Ishikawa (cell line): ENCODE results near the gene NUP88.

ENCODE experiments used
- CEBPB ChIP-seq: IDR thresholded peaks from 2 replicates; pipeline ENCODE4 v1.6.1; 2012
- EGR1 ChIP-seq: IDR thresholded peaks from 2 replicates; pipeline ENCODE4 v1.6.1; 2012
- EP300 ChIP-seq: IDR thresholded peaks from 2 replicates; pipeline ENCODE4 v1.6.1; 2012; ENCODE audit warnings: borderline replicate concordance
- FOXM1 ChIP-seq: IDR thresholded peaks from 2 replicates; pipeline ENCODE4 v1.6.1; 2012; ENCODE audit warnings: low read depth, borderline replicate concordance
- MAX ChIP-seq: IDR thresholded peaks from 2 replicates; pipeline ENCODE4 v1.6.1; 2012
- RAD21 ChIP-seq: IDR thresholded peaks from 2 replicates; pipeline ENCODE4 v1.6.1; 2012; ENCODE audit warnings: low read depth
- REST ChIP-seq: IDR thresholded peaks from 2 replicates; pipeline ENCODE4 v1.6.1; 2012; ENCODE audit warnings: low read depth, mild to moderate bottlenecking
- TAF1 ChIP-seq: IDR thresholded peaks from 2 replicates; pipeline ENCODE4 v1.6.1; 2012; ENCODE audit warnings: low read depth, mild to moderate bottlenecking
- TCF12 ChIP-seq: IDR thresholded peaks from 2 replicates; pipeline ENCODE4 v1.6.1; 2012; ENCODE audit warnings: low read depth
- TEAD4 ChIP-seq: IDR thresholded peaks from 2 replicates; pipeline ENCODE4 v1.6.1; 2012
- YY1 ChIP-seq: IDR thresholded peaks from 2 replicates; pipeline ENCODE4 v1.6.1; 2012; ENCODE audit warnings: low read depth
- ZBTB7A ChIP-seq: IDR thresholded peaks from 2 replicates; pipeline ENCODE4 v1.6.1; 2012; ENCODE audit warnings: low read depth

GRCh38 chr17:5378566-5379207, 40.8 kb downstream of the NUP88 start:
- TF ChIP-seq EGR1, result no peak
- TF ChIP-seq TCF12, result no peak
- TF ChIP-seq MAX, result no peak
- no peak for TF ChIP-seq REST
- TF ChIP-seq TAF1, result no peak
- TF ChIP-seq YY1, result no peak
- TF ChIP-seq TEAD4, result no peak
- TF ChIP-seq FOXM1, result no peak
- no peak for TF ChIP-seq EP300
- TF ChIP-seq CEBPB, result no peak
- TF ChIP-seq RAD21, result no peak
- no peak for TF ChIP-seq ZBTB7A
